HepG2 (cell line): Measurements from ENCODE around the gene ABL2. TPM values are rescaled to one million over a fixed set of nuclear protein-coding genes. Genes with fewer than 3 reads are reported as not detected.

Source experiments
- CEBPG ChIP-seq: IDR thresholded peaks from 2 replicates; pipeline ENCODE4 v1.6.1; 2016
- CHD2 ChIP-seq: IDR thresholded peaks from 2 replicates; pipeline ENCODE4 v1.6.1; 2011; ENCODE audit warnings: low read depth, low read length, improper control_type of control experiment
- GABPA ChIP-seq, 2 experiments: IDR thresholded peaks; 2 replicates each; pipeline ENCODE4 v1.6.1; 2011 to 2016; ENCODE audit warnings: low read depth in 2 of 2, low read length in 1 of 2, missing biosample characterization in 1 of 2, missing genetic modification characterization in 1 of 2
- HES4 ChIP-seq: sonication (generic); formaldehyde crosslinking; IDR thresholded peaks from 2 replicates; pipeline ENCODE4 v1.9.0; 2021; ENCODE audit warnings: mild to moderate bottlenecking, missing genetic modification reagents, borderline replicate concordance
- HNF1A ChIP-seq, 2 experiments: sonication (generic) in 1 of 2; formaldehyde crosslinking in 1 of 2; IDR thresholded peaks; 2 replicates each; pipeline versions ENCODE4 v1.4.0 to v1.6.1; 2016 to 2020; ENCODE audit warnings: borderline replicate concordance in 1 of 2, low read depth in 1 of 2, mild to moderate bottlenecking in 1 of 2, missing genetic modification reagents in 1 of 2
- KAT8 ChIP-seq: IDR thresholded peaks from 2 replicates; pipeline ENCODE4 v1.6.1; 2016; ENCODE audit warnings: missing genetic modification reagents, missing compliant biosample characterization
- MTF1 ChIP-seq: sonication (generic); formaldehyde crosslinking; IDR thresholded peaks from 2 replicates; pipeline ENCODE4 v1.5.0; 2020; ENCODE audit warnings: missing genetic modification reagents
- SMAD9 ChIP-seq: sonication (generic); formaldehyde crosslinking; IDR thresholded peaks from 2 replicates; pipeline ENCODE4 v1.5.1; 2020; ENCODE audit warnings: mild to moderate bottlenecking, missing genetic modification reagents
- THAP7 ChIP-seq: sonication (generic); formaldehyde crosslinking; IDR thresholded peaks from 2 replicates; pipeline ENCODE4 v1.8.1; 2023; ENCODE audit warnings: mild to moderate bottlenecking, missing genetic modification reagents
- ZFX ChIP-seq: sonication (generic); formaldehyde crosslinking; IDR thresholded peaks from 2 replicates; pipeline ENCODE4 v1.4.0; 2020; ENCODE audit warnings: mild to moderate bottlenecking, low read depth, missing genetic modification reagents, moderate library complexity
- ZNF20 ChIP-seq: sonication (generic); formaldehyde crosslinking; IDR thresholded peaks from 2 replicates; pipeline ENCODE4 v1.4.0; 2020; ENCODE audit warnings: mild to moderate bottlenecking, moderate library complexity, missing genetic modification reagents
- ZNF24 ChIP-seq: fragments of 450-650 bp; IDR thresholded peaks from 2 replicates; pipeline ENCODE4 v1.6.1; 2017; ENCODE audit warnings: antibody characterized with exemption, mild to moderate bottlenecking
- ZNF264 ChIP-seq: sonication (generic); formaldehyde crosslinking; IDR thresholded peaks from 2 replicates; pipeline ENCODE4 v1.4.0; 2020; ENCODE audit warnings: missing genetic modification reagents
- ZNF335 ChIP-seq: sonication (generic); formaldehyde crosslinking; IDR thresholded peaks from 2 replicates; pipeline ENCODE4 v1.4.0; 2020; ENCODE audit warnings: missing genetic modification reagents
- ZNF570 ChIP-seq: sonication (generic); formaldehyde crosslinking; IDR thresholded peaks from 2 replicates; pipeline ENCODE4 v1.4.0; 2020; ENCODE audit warnings: mild to moderate bottlenecking, missing genetic modification reagents, borderline replicate concordance
- ZNF878 ChIP-seq: sonication (generic); formaldehyde crosslinking; IDR thresholded peaks from 2 replicates; pipeline ENCODE4 v1.8.1; 2023; ENCODE audit warnings: mild to moderate bottlenecking, missing genetic modification reagents, moderate library complexity
- ZNF883 ChIP-seq: sonication (generic); formaldehyde crosslinking; IDR thresholded peaks from 2 replicates; pipeline ENCODE4 v1.5.1; 2020; ENCODE audit warnings: mild to moderate bottlenecking, missing genetic modification reagents; ENCODE audit errors: not compliant biosample characterization
- polyA plus RNA-seq, 8 experiments: library from polyadenylated mRNA; depleted of rRNA in 3 of 8; stranded (reverse) in 7 of 8; unstranded in 1 of 8; fragments of >200 nt; fragmentation: Illumina TruSeq in 4 of 8; extraction: Trizol in 4 of 8; gene quantifications; 2 replicates each; pipeline versions ENCODE4 v1.2.1 to v1.2.3, GENCODE V29; 2011 to 2016; ENCODE audit warnings: low read depth in 4 of 8, missing spikeins in 1 of 8, mixed read lengths in 1 of 8; ENCODE audit not compliant: insufficient read depth in 1 of 8
- total RNA-seq, 5 experiments: library from RNA; depleted of rRNA; stranded (reverse); fragments of >200 nt; fragmentation: Illumina TruSeq; extraction: Trizol; gene quantifications; 2 replicates each; pipeline ENCODE4 v1.2.3, GENCODE V29; 2016; ENCODE audit warnings: low read depth in 1 of 5
- TF ChIP-seq, protein P1 (sequence below): sonication (generic); formaldehyde crosslinking; IDR thresholded peaks from 2 replicates; pipeline ENCODE4 v1.9.0; 2021; ENCODE audit warnings: mild to moderate bottlenecking, missing genetic modification reagents

Gene ABL2
- total and polyA plus RNA-seq, 2 of the 13 experiments (the other 11 are each of a cell fraction or from before 2014, with no cell fraction given): 5.8 to 6.0 TPM

DNA sequence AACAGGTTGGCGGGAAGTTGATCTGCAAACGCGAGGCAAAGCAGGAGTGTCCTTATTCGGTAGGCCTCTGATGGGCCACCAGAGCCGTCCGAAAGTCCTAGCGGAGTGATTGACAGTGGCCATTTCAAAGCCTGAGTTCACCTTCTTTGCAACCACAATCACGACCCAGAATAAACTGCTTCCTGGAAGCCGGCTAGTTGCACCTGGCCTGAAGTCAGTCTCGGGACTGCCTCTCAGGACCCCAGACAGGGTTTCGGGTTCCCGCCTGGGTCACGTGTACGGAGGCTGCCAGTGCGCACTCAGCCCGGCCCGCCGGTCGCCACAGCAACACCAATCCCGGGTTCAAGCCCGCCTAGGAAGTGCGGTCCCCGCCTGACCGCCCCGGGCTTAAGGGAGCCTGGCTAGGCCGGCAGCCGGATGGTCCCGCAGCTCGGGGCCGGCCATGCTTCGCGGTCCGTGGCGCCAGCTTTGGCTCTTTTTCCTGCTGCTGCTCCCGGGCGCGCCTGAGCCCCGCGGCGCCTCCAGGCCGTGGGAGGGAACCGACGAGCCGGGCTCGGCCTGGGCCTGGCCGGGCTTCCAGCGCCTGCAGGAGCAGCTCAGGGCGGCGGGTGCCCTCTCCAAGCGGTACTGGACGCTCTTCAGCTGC lies 147.7 kb downstream of the ABL2 start, which contains the start of gene TOR3A (continued):
- TF ChIP-seq ZNF264 (CRISPR knock-in tag) (peak; percentile 62), ZNF20 (CRISPR knock-in tag) (no peak), ZNF335 (peak; percentile 72; the same call in 1 of the 2 replicates), THAP7 (CRISPR knock-in tag) (no peak), CEBPG (CRISPR knock-in tag) (no peak), CHD2 (no peak), ZNF883 (no peak), HES4 (CRISPR knock-in tag) (peak; percentile 88), ZNF24 (no peak), SMAD9 (CRISPR knock-in tag) (no peak), ZNF878 (CRISPR knock-in tag) (0 out of 2 replicates have a peak, but pooled peaks have one; percentile 75), MTF1 (CRISPR knock-in tag) (0 out of 2 replicates have a peak, but pooled peaks have one; percentile 32), ZFX (CRISPR knock-in tag) (peak; percentile 93), KAT8 (CRISPR knock-in tag) (peak; percentile 57; the same call in 1 of the 2 replicates), GABPA (IDR thresholded peaks at IDR 0.05; ENCODE audit: low read depth, low read length) (peak; percentile 46; the same call in 1 of the 2 replicates), GABPA (CRISPR knock-in tag; IDR thresholded peaks at IDR 0.05; ENCODE audit: low read depth) (peak; percentile 47; the same call in 1 of the 2 replicates), ZNF570 (no peak), HNF1A (IDR thresholded peaks at IDR 0.05; ENCODE audit: low read depth) (no peak), HNF1A (CRISPR knock-in tag; IDR thresholded peaks at IDR 0.05; ENCODE audit: borderline replicate concordance) (no peak; the same call in 1 of the 2 replicates)
- TF ChIP-seq, protein P1, sequence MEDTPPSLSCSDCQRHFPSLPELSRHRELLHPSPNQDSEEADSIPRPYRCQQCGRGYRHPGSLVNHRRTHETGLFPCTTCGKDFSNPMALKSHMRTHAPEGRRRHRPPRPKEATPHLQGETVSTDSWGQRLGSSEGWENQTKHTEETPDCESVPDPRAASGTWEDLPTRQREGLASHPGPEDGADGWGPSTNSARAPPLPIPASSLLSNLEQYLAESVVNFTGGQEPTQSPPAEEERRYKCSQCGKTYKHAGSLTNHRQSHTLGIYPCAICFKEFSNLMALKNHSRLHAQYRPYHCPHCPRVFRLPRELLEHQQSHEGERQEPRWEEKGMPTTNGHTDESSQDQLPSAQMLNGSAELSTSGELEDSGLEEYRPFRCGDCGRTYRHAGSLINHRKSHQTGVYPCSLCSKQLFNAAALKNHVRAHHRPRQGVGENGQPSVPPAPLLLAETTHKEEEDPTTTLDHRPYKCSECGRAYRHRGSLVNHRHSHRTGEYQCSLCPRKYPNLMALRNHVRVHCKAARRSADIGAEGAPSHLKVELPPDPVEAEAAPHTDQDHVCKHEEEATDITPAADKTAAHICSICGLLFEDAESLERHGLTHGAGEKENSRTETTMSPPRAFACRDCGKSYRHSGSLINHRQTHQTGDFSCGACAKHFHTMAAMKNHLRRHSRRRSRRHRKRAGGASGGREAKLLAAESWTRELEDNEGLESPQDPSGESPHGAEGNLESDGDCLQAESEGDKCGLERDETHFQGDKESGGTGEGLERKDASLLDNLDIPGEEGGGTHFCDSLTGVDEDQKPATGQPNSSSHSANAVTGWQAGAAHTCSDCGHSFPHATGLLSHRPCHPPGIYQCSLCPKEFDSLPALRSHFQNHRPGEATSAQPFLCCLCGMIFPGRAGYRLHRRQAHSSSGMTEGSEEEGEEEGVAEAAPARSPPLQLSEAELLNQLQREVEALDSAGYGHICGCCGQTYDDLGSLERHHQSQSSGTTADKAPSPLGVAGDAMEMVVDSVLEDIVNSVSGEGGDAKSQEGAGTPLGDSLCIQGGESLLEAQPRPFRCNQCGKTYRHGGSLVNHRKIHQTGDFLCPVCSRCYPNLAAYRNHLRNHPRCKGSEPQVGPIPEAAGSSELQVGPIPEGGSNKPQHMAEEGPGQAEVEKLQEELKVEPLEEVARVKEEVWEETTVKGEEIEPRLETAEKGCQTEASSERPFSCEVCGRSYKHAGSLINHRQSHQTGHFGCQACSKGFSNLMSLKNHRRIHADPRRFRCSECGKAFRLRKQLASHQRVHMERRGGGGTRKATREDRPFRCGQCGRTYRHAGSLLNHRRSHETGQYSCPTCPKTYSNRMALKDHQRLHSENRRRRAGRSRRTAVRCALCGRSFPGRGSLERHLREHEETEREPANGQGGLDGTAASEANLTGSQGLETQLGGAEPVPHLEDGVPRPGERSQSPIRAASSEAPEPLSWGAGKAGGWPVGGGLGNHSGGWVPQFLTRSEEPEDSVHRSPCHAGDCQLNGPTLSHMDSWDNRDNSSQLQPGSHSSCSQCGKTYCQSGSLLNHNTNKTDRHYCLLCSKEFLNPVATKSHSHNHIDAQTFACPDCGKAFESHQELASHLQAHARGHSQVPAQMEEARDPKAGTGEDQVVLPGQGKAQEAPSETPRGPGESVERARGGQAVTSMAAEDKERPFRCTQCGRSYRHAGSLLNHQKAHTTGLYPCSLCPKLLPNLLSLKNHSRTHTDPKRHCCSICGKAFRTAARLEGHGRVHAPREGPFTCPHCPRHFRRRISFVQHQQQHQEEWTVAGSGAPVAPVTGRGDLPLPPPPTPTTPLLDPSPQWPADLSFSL (CRISPR knock-in tag): peak; percentile 68; the same call in 1 of the 2 replicates
